Lower leg skin (tissue), 3 donors: Measurements from ENCODE around the gene GPRASP2.
"Not testable (repeated sequence)": the region's sequence is repeated elsewhere in the genome, so short reads cannot be mapped to it uniquely, and the experiment has no call there.

ENCODE experiments used
- CTCF ChIP-seq, 3 donors: fragments of 450-650 bp; IDR thresholded peaks; one replicate each; pipeline ENCODE4 v1.5.1; 2016; ENCODE audit warnings: antibody characterized with exemption in 3 of 3, mild to moderate bottlenecking in 3 of 3, moderate library complexity in 2 of 3
- POLR2A ChIP-seq, 2 donors: fragments of 450-650 bp; IDR thresholded peaks; one replicate each; pipeline ENCODE4 v1.6.1; 2016 to 2017; ENCODE audit warnings: antibody characterized with exemption in 2 of 2, mild to moderate bottlenecking in 1 of 2, moderate library complexity in 1 of 2

- not testable (repeated sequence) for TF ChIP-seq CTCF, POLR2A (IDR thresholded peaks at IDR 0.05)
Observed at GRCh38 chrX:102667034-102667433, 45.2 kb upstream of the GPRASP2 start.
